Umbilical cord (tissue), 2 donors: Measurements from ENCODE around the gene CDPF1. TPM values are rescaled to one million over a fixed set of nuclear protein-coding genes. Genes with fewer than 3 reads are reported as not detected.
"Not testable (repeated sequence)": the region's sequence is repeated elsewhere in the genome, so short reads cannot be mapped to it uniquely, and the experiment has no call there.

Experiments
- DNase-seq: peaks from one replicate; pipeline ENCODE4 v3.0.0-alpha.2; 2015; ENCODE audit warnings: low spot score
- total RNA-seq: library from RNA; depleted of rRNA; stranded (reverse); fragments of >200 nt; gene quantifications from one replicate; pipeline ENCODE4 v1.2.3, GENCODE V29; 2014; ENCODE audit warnings: low replicate concordance; ENCODE audit not compliant: insufficient read depth

Gene CDPF1
- total RNA-seq, 1 donor from 2014 or later, result 13.5 TPM

GRCh38 chr22:46225631-46226030 lies 24.5 kb downstream of the CDPF1 start:
- DNase-seq, result no peak

- no peak for DNase-seq
Measured at GRCh38 chr22:46224898-46225290, 25.2 kb downstream of the CDPF1 start.

- DNase-seq, result no peak
Measured at GRCh38 chr22:46224044-46224897, 25.8 kb downstream of the CDPF1 start.

GRCh38 chr22:46220921-46221320 lies 29.2 kb downstream of the CDPF1 start:
- no peak for DNase-seq

GRCh38 chr22:46219636-46220035 lies 30.5 kb downstream of the CDPF1 start:
- DNase-seq, result no peak

GRCh38 chr22:46214616-46215015 lies 35.5 kb downstream of the CDPF1 start:
- no peak for DNase-seq

- no peak for DNase-seq
Measured at GRCh38 chr22:46214149-46214548, 35.9 kb downstream of the CDPF1 start.

GRCh38 chr22:46213052-46213451 lies 37.0 kb downstream of the CDPF1 start:
- no peak for DNase-seq

- DNase-seq, result no peak
Measured at GRCh38 chr22:46212195-46212594, 37.9 kb downstream of the CDPF1 start.

- no peak for DNase-seq
Measured at GRCh38 chr22:46209262-46209661, 40.8 kb downstream of the CDPF1 start.

GRCh38 chr22:46203601-46203980 lies 46.5 kb downstream of the CDPF1 start:
- DNase-seq, result no peak

- DNase-seq, result no peak
Measured at GRCh38 chr22:46202897-46203600, 47.0 kb downstream of the CDPF1 start.

- DNase-seq, result no peak
Measured at GRCh38 chr22:46201059-46201757, 48.9 kb downstream of the CDPF1 start.

GRCh38 chr22:46198806-46199205 lies 51.3 kb downstream of the CDPF1 start:
- not testable (repeated sequence) for DNase-seq

GRCh38 chr22:46198274-46198673 lies 51.8 kb downstream of the CDPF1 start:
- no peak for DNase-seq

GRCh38 chr22:46196278-46196677 lies 53.8 kb downstream of the CDPF1 start:
- DNase-seq, result no peak

- DNase-seq, result no peak
Measured at GRCh38 chr22:46195487-46196165, 54.5 kb downstream of the CDPF1 start.

Other genes with a start within 250 kb of the CDPF1 start
- gene PPARA, start 99.8 kb downstream of the CDPF1 start, total RNA-seq, result 34.9 TPM
- gene PKDREJ, start 13.1 kb upstream of the CDPF1 start, total RNA-seq, result 2.4 TPM
- 20.7 TPM for gene TTC38, start 17.7 kb upstream of the CDPF1 start, total RNA-seq
- gene GTSE1, start 46.6 kb upstream of the CDPF1 start, total RNA-seq, result 3.4 TPM
- gene TRMU, start 85.4 kb upstream of the CDPF1 start, total RNA-seq, result 21.9 TPM